Sigmoid colon (tissue), 7 donors: ENCODE measurements around the gene C2CD5. TPM values are rescaled to one million over a fixed set of nuclear protein-coding genes. Genes with fewer than 3 reads are reported as not detected.

Source experiments
- DNase-seq: peaks from one replicate; pipeline ENCODE4 v3.0.0-alpha.2; 2019
- H3K27ac ChIP-seq, 4 donors: fragments of 200-600 bp; sonication (generic); one replicate each; pipeline ENCODE4 v1.5.1; 2016 to 2019; ENCODE audit warnings: mild to moderate bottlenecking in 1 of 4
- H3K27me3 ChIP-seq, 3 donors: fragments of 200-600 bp; sonication (generic); one replicate each; pipeline ENCODE4 v1.5.1; 2019; ENCODE audit warnings: mild to moderate bottlenecking in 1 of 3
- H3K36me3 ChIP-seq, 4 donors: fragments of 200-600 bp; sonication (generic); one replicate each; pipeline ENCODE4 v1.5.1; 2016 to 2019
- H3K4me1 ChIP-seq, 4 donors: fragments of 200-600 bp; sonication (generic); one replicate each; pipeline ENCODE4 v1.5.1; 2017 to 2019
- H3K4me3 ChIP-seq, 4 donors: fragments of 200-600 bp; sonication (generic); one replicate each; pipeline ENCODE4 v1.5.1; 2017 to 2019; ENCODE audit warnings: mild to moderate bottlenecking in 2 of 4, moderate library complexity in 1 of 4
- H3K9me3 ChIP-seq, 4 donors: fragments of 200-600 bp in 3 of 4; sonication (generic) in 3 of 4; one replicate each; pipeline versions ENCODE4 v1.5.1 to v1.6.1; 2013 to 2019
- CTCF ChIP-seq, 4 experiments: fragments of 450-650 bp in 3 of 4; fragments of 200-600 bp in 1 of 4; IDR thresholded peaks; one replicate each; pipeline ENCODE4 v1.5.1; 2016 to 2019; ENCODE audit warnings: antibody characterized with exemption in 4 of 4, mild to moderate bottlenecking in 3 of 4, moderate library complexity in 2 of 4
- EP300 ChIP-seq, 4 donors: sonication (generic); formaldehyde crosslinking; IDR thresholded peaks; one replicate each; pipeline ENCODE4 v1.6.1; 2017; ENCODE audit warnings: antibody characterized with exemption in 4 of 4
- POLR2A ChIP-seq, 2 donors: fragments of 450-650 bp; IDR thresholded peaks; one replicate each; pipeline ENCODE4 v1.6.1; 2016; ENCODE audit warnings: antibody characterized with exemption in 2 of 2, mild to moderate bottlenecking in 2 of 2, moderate library complexity in 2 of 2
- POLR2AphosphoS5 ChIP-seq, 4 donors: sonication (generic); formaldehyde crosslinking; IDR thresholded peaks; one replicate each; pipeline ENCODE4 v1.6.1; 2017; ENCODE audit warnings: antibody characterized with exemption in 4 of 4
- WGBS, 2 donors: extraction: QIAGEN DNeasy Blood & Tissue Kit; methylation state at CpG; one replicate each; pipeline ENCODE4 v1.1.7; 2013; 5-methylcytosine and 5-hydroxymethylcytosine counted together
- intact Hi-C: fragments of 100-400 bp; cut with DNase I; formaldehyde crosslinking; loops from one replicate; pipeline ENCODE4 v1.15.1; 2023
- polyA plus RNA-seq, 3 donors: library from polyadenylated mRNA; stranded (reverse); fragments of 200-250 nt; gene quantifications; one replicate each; pipeline ENCODE4 v1.2.3, GENCODE V29; 2013
- total RNA-seq, 4 donors: library from RNA; depleted of rRNA; stranded (reverse); fragments of >200 nt; gene quantifications; one replicate each; pipeline ENCODE4 v1.1.0, GENCODE V29; 2016
- donor health status: healthy with polysubstance abuse.
- donor health status: Bipolar disorder and iron deficiency.
- donor health status: healthy.

Gene C2CD5
- total and polyA plus RNA-seq, 7 donors, result 21.6 to 60.1 (median 40.7) TPM

- intact Hi-C loops, result no loop called here
- no peaks in the 10 kb centered on the region for H3K4me1 ChIP-seq
- WGBS, 2 donors, result 73 to 85% methylated on average over 1 of the region's 1 CpG
These were observed 33.3 kb upstream of the C2CD5 start for GRCh38 chr12:22577667-22578066.

GRCh38 chr12:22576473-22576872 lies 32.1 kb upstream of the C2CD5 start:
- TF ChIP-seq CTCF (IDR thresholded peaks at IDR 0.05), result no peak
- TF ChIP-seq POLR2AphosphoS5 (IDR thresholded peaks at IDR 0.05), result no peak
- no peak for TF ChIP-seq POLR2A (IDR thresholded peaks at IDR 0.05)
- no peak for TF ChIP-seq EP300 (IDR thresholded peaks at IDR 0.05)

More at GRCh38 chr12:22577667-22578066, 33.3 kb upstream of the C2CD5 start:
- Histone ChIP-seq H3K9me3 (no peaks in the 10 kb centered on the region), H3K27ac (no peak overlapping the region), H3K27me3 (no peaks in the 10 kb centered on the region), H3K4me3 (no peak overlapping the region), H3K36me3 (no peaks in the 10 kb centered on the region)
- TF ChIP-seq POLR2A (IDR thresholded peaks at IDR 0.05), result no peak
- no peak for TF ChIP-seq POLR2AphosphoS5 (IDR thresholded peaks at IDR 0.05)
- no peak for TF ChIP-seq EP300 (IDR thresholded peaks at IDR 0.05)
- no peak for TF ChIP-seq CTCF (IDR thresholded peaks at IDR 0.05)
- DNase-seq, result no peak

GRCh38 chr12:22576065-22576464 lies 31.7 kb upstream of the C2CD5 start:
- intact Hi-C loops, result no loop called here
- H3K9me3 ChIP-seq, result no peaks in the 10 kb centered on the region
- H3K27ac ChIP-seq, result no peak overlapping the region
- no peak overlapping the region for H3K4me3 ChIP-seq
- no peaks in the 10 kb centered on the region for H3K27me3 ChIP-seq
- TF ChIP-seq EP300 (IDR thresholded peaks at IDR 0.05), result no peak
- TF ChIP-seq CTCF (IDR thresholded peaks at IDR 0.05), result no peak
- TF ChIP-seq POLR2A (IDR thresholded peaks at IDR 0.05), result no peak
- TF ChIP-seq POLR2AphosphoS5 (IDR thresholded peaks at IDR 0.05), result no peak
- no peak for DNase-seq
- H3K4me1 ChIP-seq, result no peaks in the 10 kb centered on the region
- no peaks in the 10 kb centered on the region for H3K36me3 ChIP-seq
- WGBS, 2 donors, result 89 to 94% methylated on average over 1 of the region's 1 CpG

More at GRCh38 chr12:22576473-22576872, 32.1 kb upstream of the C2CD5 start:
- H3K4me3 ChIP-seq, result no peak overlapping the region
- no peak overlapping the region for H3K27ac ChIP-seq
- no peaks in the 10 kb centered on the region for H3K36me3 ChIP-seq
- no peaks in the 10 kb centered on the region for H3K9me3 ChIP-seq
- no peaks in the 10 kb centered on the region for H3K4me1 ChIP-seq
- WGBS, 2 donors, result 19 to 66% methylated on average over 2 of the region's 2 CpGs
- intact Hi-C loops, result no loop called here
- H3K27me3 ChIP-seq, result no peaks in the 10 kb centered on the region
- DNase-seq, result no peak

GRCh38 chr12:22574921-22575320 lies 30.6 kb upstream of the C2CD5 start:
- DNase-seq, result no peak
- no peak for TF ChIP-seq CTCF (IDR thresholded peaks at IDR 0.05)
- TF ChIP-seq POLR2A (IDR thresholded peaks at IDR 0.05), result no peak
- no peak for TF ChIP-seq EP300 (IDR thresholded peaks at IDR 0.05)
- TF ChIP-seq POLR2AphosphoS5 (IDR thresholded peaks at IDR 0.05), result no peak
- no peaks in the 10 kb centered on the region for H3K36me3 ChIP-seq
- no peak overlapping the region for H3K27ac ChIP-seq
- H3K27me3 ChIP-seq, result no peaks in the 10 kb centered on the region
- intact Hi-C loops, result no loop called here
- H3K4me1 ChIP-seq, result no peaks in the 10 kb centered on the region
- no peaks in the 10 kb centered on the region for H3K9me3 ChIP-seq
- no peak overlapping the region for H3K4me3 ChIP-seq
- 91 to 96% methylated on average over 3 of the region's 3 CpGs for WGBS, 2 donors

GRCh38 chr12:22573181-22573580 lies 28.8 kb upstream of the C2CD5 start:
- intact Hi-C loops, result no loop called here
- no peaks in the 10 kb centered on the region for H3K27me3 ChIP-seq
- H3K36me3 ChIP-seq, result no peaks in the 10 kb centered on the region
- H3K9me3 ChIP-seq, result no peaks in the 10 kb centered on the region
- no peak overlapping the region for H3K4me3 ChIP-seq
- H3K27ac ChIP-seq, result no peak overlapping the region
- H3K4me1 ChIP-seq, result no peaks in the 10 kb centered on the region
- WGBS, 2 donors, result 64 to 82% methylated on average over 3 of the region's 3 CpGs
- DNase-seq, result no peak
- TF ChIP-seq EP300 (IDR thresholded peaks at IDR 0.05) (no peak), POLR2A (IDR thresholded peaks at IDR 0.05) (no peak), POLR2AphosphoS5 (IDR thresholded peaks at IDR 0.05) (no peak), CTCF (IDR thresholded peaks at IDR 0.05) (no peak)
